ENCODE measurements around the gene MYD88.

DNA sequence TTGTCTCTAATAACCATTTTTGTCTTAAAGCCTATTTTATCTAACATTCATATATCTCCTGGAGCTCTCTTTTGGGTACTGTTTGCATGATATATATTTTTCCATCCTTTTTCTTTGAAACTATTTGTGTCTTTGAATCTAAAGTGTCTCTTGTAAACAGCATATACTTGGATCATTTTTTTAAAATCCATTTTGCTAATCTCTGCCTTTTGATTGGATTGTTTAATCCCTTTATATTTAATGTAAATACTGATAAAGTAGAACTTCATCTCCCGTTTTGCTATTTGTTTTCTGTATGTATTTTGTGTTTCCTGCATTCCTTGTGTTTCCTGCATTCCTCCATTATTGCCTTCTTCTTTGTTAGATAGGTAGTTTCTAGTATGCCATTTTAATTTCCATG is 32.9 kb upstream of the MYD88 start:
- no peak for TF ChIP-seq POLR2AphosphoS5 (IDR thresholded peaks at IDR 0.05; ENCODE audit: low read depth, low read length)
- TF ChIP-seq, protein P1, sequence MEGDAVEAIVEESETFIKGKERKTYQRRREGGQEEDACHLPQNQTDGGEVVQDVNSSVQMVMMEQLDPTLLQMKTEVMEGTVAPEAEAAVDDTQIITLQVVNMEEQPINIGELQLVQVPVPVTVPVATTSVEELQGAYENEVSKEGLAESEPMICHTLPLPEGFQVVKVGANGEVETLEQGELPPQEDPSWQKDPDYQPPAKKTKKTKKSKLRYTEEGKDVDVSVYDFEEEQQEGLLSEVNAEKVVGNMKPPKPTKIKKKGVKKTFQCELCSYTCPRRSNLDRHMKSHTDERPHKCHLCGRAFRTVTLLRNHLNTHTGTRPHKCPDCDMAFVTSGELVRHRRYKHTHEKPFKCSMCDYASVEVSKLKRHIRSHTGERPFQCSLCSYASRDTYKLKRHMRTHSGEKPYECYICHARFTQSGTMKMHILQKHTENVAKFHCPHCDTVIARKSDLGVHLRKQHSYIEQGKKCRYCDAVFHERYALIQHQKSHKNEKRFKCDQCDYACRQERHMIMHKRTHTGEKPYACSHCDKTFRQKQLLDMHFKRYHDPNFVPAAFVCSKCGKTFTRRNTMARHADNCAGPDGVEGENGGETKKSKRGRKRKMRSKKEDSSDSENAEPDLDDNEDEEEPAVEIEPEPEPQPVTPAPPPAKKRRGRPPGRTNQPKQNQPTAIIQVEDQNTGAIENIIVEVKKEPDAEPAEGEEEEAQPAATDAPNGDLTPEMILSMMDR (IDR thresholded peaks at IDR 0.05): no peak
- TF ChIP-seq SIN3A (IDR thresholded peaks at IDR 0.05; ENCODE audit: borderline replicate concordance, insufficient read depth, low read depth, low read length): no peak
